WTC11 (cell line): ENCODE measurements around the gene SLC4A8.

Experiments used
- CTCF ChIP-seq: fragments of 200-600 bp; IDR thresholded peaks from 2 replicates; pipeline ENCODE4 v1.8.0; 2022; ENCODE audit warnings: antibody characterized with exemption
- EMX1 ChIP-seq: fragments of 250-450 bp; sonication (Bioruptor Pico); IDR thresholded peaks from 2 replicates; pipeline ENCODE4 v1.8.0; 2021; ENCODE audit warnings: mild to moderate bottlenecking
- FOXJ3 ChIP-seq: sonication (generic); formaldehyde crosslinking; IDR thresholded peaks from 2 replicates; pipeline ENCODE4 v1.9.0; 2021; ENCODE audit warnings: missing genetic modification reagents, mild to moderate bottlenecking, borderline replicate concordance
- FOXP1 ChIP-seq: sonication (generic); formaldehyde crosslinking; IDR thresholded peaks from 2 replicates; pipeline ENCODE4 v1.8.0; 2022; ENCODE audit warnings: missing genetic modification reagents, mild to moderate bottlenecking, moderate library complexity, borderline replicate concordance
- GABPB1 ChIP-seq: sonication (generic); formaldehyde crosslinking; IDR thresholded peaks from 2 replicates; pipeline ENCODE4 v1.8.1; 2023; ENCODE audit warnings: mild to moderate bottlenecking, missing genetic modification reagents
- NFE2L1 ChIP-seq: sonication (generic); formaldehyde crosslinking; IDR thresholded peaks from 2 replicates; pipeline ENCODE4 v1.8.1; 2023; ENCODE audit warnings: missing genetic modification reagents
- SMAD3 ChIP-seq: sonication (generic); formaldehyde crosslinking; IDR thresholded peaks from 2 replicates; pipeline ENCODE4 v1.8.0; 2022; ENCODE audit warnings: missing genetic modification reagents, mild to moderate bottlenecking, borderline replicate concordance
- SP1 ChIP-seq: sonication (generic); formaldehyde crosslinking; conservative IDR thresholded peaks from 2 replicates; pipeline ENCODE4 v1.8.1; 2022; ENCODE audit warnings: missing genetic modification reagents
- TEAD1 ChIP-seq: sonication (generic); formaldehyde crosslinking; IDR thresholded peaks from 2 replicates; pipeline ENCODE4 v1.8.0; 2022; ENCODE audit warnings: mild to moderate bottlenecking, missing genetic modification reagents
- USF2 ChIP-seq: sonication (generic); formaldehyde crosslinking; IDR thresholded peaks from 2 replicates; pipeline ENCODE4 v1.8.1; 2023; ENCODE audit warnings: mild to moderate bottlenecking, missing genetic modification reagents, moderate library complexity
- ZNF232 ChIP-seq: sonication (generic); formaldehyde crosslinking; IDR thresholded peaks from 2 replicates; pipeline ENCODE4 v1.8.0; 2022; ENCODE audit warnings: mild to moderate bottlenecking, missing genetic modification reagents
- ZNF671 ChIP-seq: fragments of 250-450 bp; sonication (Bioruptor Pico); IDR thresholded peaks from 2 replicates; pipeline ENCODE4 v1.8.0; 2021; ENCODE audit warnings: mild to moderate bottlenecking

GRCh38 chr12:51403159-51403558 lies 21.5 kb upstream of the SLC4A8 start:
- TF ChIP-seq CTCF, result no peak
- TF ChIP-seq NFE2L1 (CRISPR knock-in tag), result no peak
- no peak for TF ChIP-seq FOXJ3
- no peak for TF ChIP-seq TEAD1 (CRISPR knock-in tag)
- TF ChIP-seq FOXP1, result no peak
- no peak for TF ChIP-seq USF2
- TF ChIP-seq EMX1, result no peak
- TF ChIP-seq GABPB1, result no peak
- TF ChIP-seq ZNF671 (CRISPR knock-in tag), result no peak
- no peak for TF ChIP-seq ZNF232 (CRISPR knock-in tag)
- TF ChIP-seq SP1 (CRISPR knock-in tag), result no peak
- no peak for TF ChIP-seq SMAD3 (CRISPR knock-in tag)
